Kidney epithelial cell (primary cell): ENCODE results near the gene CENPK. TPM values are rescaled to one million over a fixed set of nuclear protein-coding genes. Genes with fewer than 3 reads are reported as not detected.

Experiments used
- DNase-seq: peaks from one replicate; pipeline ENCODE4 v3.0.0-alpha.2; 2010; ENCODE audit warnings: low read depth
- H3K27me3 ChIP-seq: 2 replicates; pipeline ENCODE4 v1.6.0; 2011; ENCODE audit warnings: low read length; ENCODE audit not compliant: control insufficient read depth, insufficient read depth
- H3K36me3 ChIP-seq: 2 replicates; pipeline ENCODE4 v1.5.1; 2011; ENCODE audit warnings: low read length; ENCODE audit not compliant: control insufficient read depth, insufficient read depth
- H3K4me3 ChIP-seq: 2 replicates; pipeline ENCODE4 v1.5.1; 2011; ENCODE audit warnings: low read depth, mild to moderate bottlenecking, control low read depth, low read length
- CTCF ChIP-seq: IDR thresholded peaks from 2 replicates; pipeline ENCODE4 v1.5.1; 2011; ENCODE audit warnings: mild to moderate bottlenecking, moderate library complexity, low read length, control low read depth, inconsistent platforms; ENCODE audit not compliant: insufficient read depth, poor library complexity, severe bottlenecking
- total RNA-seq: library from RNA; depleted of rRNA; stranded (reverse); fragments of >200 nt; gene quantifications from 2 replicates; pipeline ENCODE4 v1.2.3, GENCODE V29; 2015

CENPK gene
- total RNA-seq, 1 donor from 2014 or later, result 18.4 TPM

- Histone ChIP-seq H3K4me3 (no peak overlapping the region), H3K27me3 (no peaks in the 10 kb centered on the region), H3K36me3 (no peaks in the 10 kb centered on the region)
- TF ChIP-seq CTCF, result no peak
- no peak for DNase-seq
These were observed 88.7 kb downstream of the CENPK start for GRCh38 chr5:65474130-65474711.

- TF ChIP-seq CTCF, result no peak
- H3K27me3 ChIP-seq, result no peaks in the 10 kb centered on the region
- DNase-seq, result no peak
- H3K4me3 ChIP-seq, result no peak overlapping the region
- no peaks in the 10 kb centered on the region for H3K36me3 ChIP-seq
These were observed 94.3 kb downstream of the CENPK start for GRCh38 chr5:65468633-65469032.

Other genes starting within 250 kb of the CENPK start
- gene ADAMTS6, start 81.2 kb downstream of the CENPK start, total RNA-seq, result 15.3 and 16.2 TPM in 2 replicates
- gene PPWD1, start 128 bp upstream of the CENPK start, total RNA-seq, result 19.6 and 22.9 TPM in 2 replicates
- gene TRIM23, start 61.2 kb upstream of the CENPK start, total RNA-seq, result 9.9 and 10.8 TPM in 2 replicates
- gene SHLD3, start 61.9 kb upstream of the CENPK start, total RNA-seq, result 1.6 and 3.1 TPM in 2 replicates
- 18.8 and 19.0 TPM in 2 replicates for gene TRAPPC13, start 61.9 kb upstream of the CENPK start, total RNA-seq
- 10.5 and 12.4 TPM in 2 replicates for gene SGTB, start 158.9 kb upstream of the CENPK start, total RNA-seq
- 31.0 and 35.2 TPM in 2 replicates for gene NLN, start 159.0 kb upstream of the CENPK start, total RNA-seq